Gastrocnemius medialis (tissue), 4 donors: ENCODE results near the gene DDAH1. TPM values are rescaled to one million over a fixed set of nuclear protein-coding genes. Genes with fewer than 3 reads are reported as not detected.
A peak's percentile ranks its signal among the peaks of the same experiment; 100 is the strongest.

Source experiments
- ATAC-seq, 2 donors: fragments of 150-250 bp; one replicate each; pipeline ENCODE4 v1.9.1; 2016
- DNase-seq, 2 donors: peaks; one replicate each; pipeline ENCODE4 v3.0.0-alpha.2; 2019
- H3K27ac ChIP-seq, 4 donors: fragments of 200-600 bp; sonication (generic); 1 replicate in 1 of 4; 2 replicates in 3 of 4; pipeline ENCODE4 v1.5.1; 2016 to 2018; ENCODE audit warnings: mild to moderate bottlenecking in 2 of 4, moderate library complexity in 1 of 4
- H3K27me3 ChIP-seq, 3 donors: fragments of 200-600 bp; sonication (generic) in 2 of 3; 1 replicate in 1 of 3; 2 replicates in 2 of 3; pipeline versions ENCODE4 v1.5.1 to v1.6.0; 2016 to 2019; ENCODE audit warnings: mild to moderate bottlenecking in 1 of 3, moderate library complexity in 1 of 3
- H3K36me3 ChIP-seq, 2 donors: fragments of 200-600 bp; sonication (generic) in 1 of 2; one replicate each; pipeline ENCODE4 v1.5.1; 2017 to 2018
- H3K4me1 ChIP-seq, 2 donors: fragments of 200-600 bp; sonication (generic) in 1 of 2; one replicate each; pipeline ENCODE4 v1.5.1; 2016 to 2017; ENCODE audit warnings: mild to moderate bottlenecking in 2 of 2
- H3K4me3 ChIP-seq, 4 donors: fragments of 200-600 bp; sonication (generic) in 3 of 4; 1 replicate in 1 of 4; 2 replicates in 3 of 4; pipeline ENCODE4 v1.5.1; 2016 to 2019; ENCODE audit warnings: mild to moderate bottlenecking in 2 of 4
- H3K9me3 ChIP-seq, 3 donors: fragments of 200-600 bp; sonication (generic) in 2 of 3; 1 replicate in 1 of 3; 2 replicates in 2 of 3; pipeline ENCODE4 v1.5.1; 2016 to 2019
- CTCF ChIP-seq, 5 experiments: fragments of 450-650 bp in 3 of 5; fragments of 200-600 bp in 2 of 5; sonication (generic) in 2 of 5; IDR thresholded peaks in 4 of 5; conservative IDR thresholded peaks in 1 of 5; 1 replicate in 4 of 5; 2 replicates in 1 of 5; pipeline ENCODE4 v1.5.1; 2016 to 2019; ENCODE audit warnings: antibody characterized with exemption in 5 of 5, mild to moderate bottlenecking in 3 of 5, moderate library complexity in 3 of 5
- POLR2A ChIP-seq, 2 donors: fragments of 450-650 bp; IDR thresholded peaks; one replicate each; pipeline ENCODE4 v1.6.1; 2017; ENCODE audit warnings: antibody characterized with exemption in 2 of 2, mild to moderate bottlenecking in 2 of 2, moderate library complexity in 2 of 2
- in situ Hi-C, 4 donors: fragments of 200-750 bp; cut with MboI; loops; one replicate each; pipeline versions ENCODE4 v1.15.0 to v1.8.0; 2017; ENCODE audit warnings: low sequenced_read_pairs in 4 of 4
- intact Hi-C: fragments of 100-400 bp; cut with DNase I; formaldehyde crosslinking; loops from one replicate; pipeline ENCODE4 v1.15.1; 2023; ENCODE audit warnings: low total_unique reads
- total RNA-seq, 4 donors: library from RNA; depleted of rRNA; stranded (reverse); fragments of >200 nt; gene quantifications; one replicate each; pipeline versions ENCODE4 v1.1.0 to v1.2.3, GENCODE V29; 2016

DDAH1 gene
- total RNA-seq, 4 donors from 2014 or later, result 5.9 to 28.7 (median 13.2) TPM

DNA sequence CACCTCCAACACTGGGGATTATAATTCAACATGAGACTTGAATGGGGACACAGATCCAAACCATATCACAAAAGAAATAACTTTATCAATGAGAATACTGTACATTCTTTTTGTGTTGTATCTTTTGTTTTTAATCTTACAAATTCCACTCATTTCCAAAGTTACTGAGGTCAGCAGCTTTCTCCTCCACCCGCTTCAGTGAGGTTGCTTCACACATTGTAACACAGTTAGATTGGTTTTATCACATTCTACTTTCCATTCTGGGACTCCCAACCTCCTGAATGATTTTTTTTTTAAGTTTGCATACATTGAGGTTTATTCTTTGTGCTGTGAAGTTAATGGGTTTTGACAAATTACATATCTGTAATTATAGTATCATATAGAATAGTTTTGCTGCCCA is 43.8 kb downstream of the DDAH1 start:
- Histone ChIP-seq H3K36me3 (no peaks in the 10 kb centered on the region), H3K27me3 (no peaks in the 10 kb centered on the region), H3K9me3 (no peaks in the 10 kb centered on the region), H3K4me1 (peaks cover 6 to 11% of the 10 kb centered on the region in 2 donors), H3K4me3 (no peak overlapping the region), H3K27ac (no peak overlapping the region)
- intact Hi-C loops, result no loop called here
- ATAC-seq (no peak), DNase-seq (no peak)
- no peak for TF ChIP-seq POLR2A (IDR thresholded peaks at IDR 0.05)
- TF ChIP-seq CTCF (IDR thresholded peaks at IDR 0.05 in 4 of 5, conservative IDR thresholded peaks at IDR 0.05 in 1 of 5), result no peak
- in situ Hi-C loops, result no loop called here

DNA sequence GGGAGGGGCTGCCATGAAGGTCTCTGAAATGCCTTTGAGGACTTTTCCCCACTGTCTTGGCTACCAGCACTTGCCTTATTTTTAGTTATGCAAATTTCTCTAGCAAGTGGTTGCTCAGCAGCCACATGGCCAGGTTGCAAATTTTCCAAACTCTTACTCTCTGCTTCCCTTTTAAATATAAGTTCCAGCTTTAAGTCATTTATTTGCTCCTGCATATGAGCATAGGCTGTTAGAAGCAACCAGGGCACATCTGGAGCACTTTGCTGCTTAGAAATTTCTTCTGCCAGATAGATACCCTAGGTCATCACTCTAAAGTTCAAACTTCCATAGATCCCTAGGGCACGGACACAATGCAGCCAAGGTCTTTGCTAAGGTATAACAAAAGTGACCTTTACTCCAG is 44.8 kb downstream of the DDAH1 start:
- Histone ChIP-seq H3K27me3 (no peaks in the 10 kb centered on the region), H3K36me3 (no peaks in the 10 kb centered on the region), H3K4me3 (no peak overlapping the region), H3K9me3 (no peaks in the 10 kb centered on the region), H3K27ac (no peak overlapping the region), H3K4me1 (peaks cover 0 to 21% of the 10 kb centered on the region in 2 donors)
- intact Hi-C loops, result no loop called here
- ATAC-seq (no peak), DNase-seq (no peak)
- no peak for TF ChIP-seq POLR2A (IDR thresholded peaks at IDR 0.05)
- no peak for TF ChIP-seq CTCF (IDR thresholded peaks at IDR 0.05 in 4 of 5, conservative IDR thresholded peaks at IDR 0.05 in 1 of 5)
- in situ Hi-C loops, result no loop called here

DNA sequence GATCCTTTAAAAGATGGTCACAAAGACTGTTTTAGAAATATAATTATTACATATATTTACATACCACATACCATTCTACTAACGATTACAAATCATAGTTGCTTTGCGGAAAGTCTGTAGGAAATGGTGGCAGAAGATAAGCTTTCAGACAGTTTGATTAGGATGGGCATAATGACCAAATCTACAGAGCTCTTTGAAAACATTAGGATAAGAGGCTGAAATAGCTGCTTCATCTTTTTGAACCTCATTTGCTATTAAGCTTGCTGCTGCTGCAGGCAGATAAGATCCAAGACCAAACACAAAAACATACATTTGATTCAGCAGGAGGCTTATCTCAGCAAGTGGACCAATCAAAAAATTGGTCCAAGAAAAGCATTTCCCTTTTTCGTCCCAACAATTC is 47.1 kb downstream of the DDAH1 start:
- Histone ChIP-seq H3K27ac (no peak overlapping the region), H3K4me1 (peaks cover 0 to 21% of the 10 kb centered on the region in 2 donors), H3K36me3 (no peaks in the 10 kb centered on the region), H3K9me3 (no peaks in the 10 kb centered on the region), H3K27me3 (no peaks in the 10 kb centered on the region), H3K4me3 (no peak overlapping the region)
- in situ Hi-C loops (no loop called here), intact Hi-C loops (loop anchor here (5.0 kb wide), 1 partner anchor 111 kb away; no protein-coding TSS in a partner anchor)
- DNase-seq, result no peak
- ATAC-seq, result no peak
- no peak for TF ChIP-seq CTCF (IDR thresholded peaks at IDR 0.05 in 4 of 5, conservative IDR thresholded peaks at IDR 0.05 in 1 of 5)
- TF ChIP-seq POLR2A (IDR thresholded peaks at IDR 0.05), result no peak

DNA sequence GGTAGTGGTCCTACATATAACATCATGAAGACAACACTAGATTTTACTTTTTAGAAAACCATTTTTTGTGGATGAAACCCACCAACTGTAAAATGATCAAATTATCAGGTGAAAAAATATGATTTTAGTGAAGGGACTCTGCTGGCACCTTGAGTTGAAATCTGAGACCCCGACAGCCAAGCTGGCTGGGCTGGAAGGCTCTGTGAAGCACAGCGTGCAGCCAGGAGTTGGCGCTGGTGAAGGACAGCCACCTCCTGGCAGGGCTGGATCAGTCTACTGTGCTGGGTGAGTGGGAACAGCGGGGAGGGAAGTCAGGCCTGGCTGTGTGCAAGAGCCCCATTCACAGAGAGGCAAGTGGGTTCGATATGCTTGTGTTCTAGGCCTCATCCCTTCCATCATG is 47.9 kb downstream of the DDAH1 start:
- no peaks in the 10 kb centered on the region for H3K36me3 ChIP-seq
- ATAC-seq, result peak; percentile 84 to 85
- DNase-seq, result peak in 1 of 2 donors; percentile 49
- peaks cover 0 to 21% of the 10 kb centered on the region in 2 donors for H3K4me1 ChIP-seq
- no peak overlapping the region for H3K4me3 ChIP-seq
- in situ Hi-C loops, result no loop called here
- peak in 2 of 5 experiments; percentile 9 to 30 for TF ChIP-seq CTCF (IDR thresholded peaks at IDR 0.05 in 4 of 5, conservative IDR thresholded peaks at IDR 0.05 in 1 of 5)
- TF ChIP-seq POLR2A (IDR thresholded peaks at IDR 0.05), result no peak
- H3K9me3 ChIP-seq, result no peaks in the 10 kb centered on the region
- intact Hi-C loops, result loop anchor here (5.0 kb wide), 1 partner anchor 110 kb away; no protein-coding TSS in a partner anchor
- no peaks in the 10 kb centered on the region for H3K27me3 ChIP-seq
- H3K27ac ChIP-seq, result peak overlapping the region in 1 of 4 donors; percentile 9

GRCh38 chr1:85413169-85413568 is 51.8 kb downstream of the DDAH1 start:
- Histone ChIP-seq H3K27me3 (no peaks in the 10 kb centered on the region), H3K9me3 (no peaks in the 10 kb centered on the region), H3K36me3 (no peaks in the 10 kb centered on the region), H3K4me1 (peaks cover 0 to 21% of the 10 kb centered on the region in 2 donors), H3K27ac (no peak overlapping the region), H3K4me3 (no peak overlapping the region)
- TF ChIP-seq CTCF (IDR thresholded peaks at IDR 0.05 in 4 of 5, conservative IDR thresholded peaks at IDR 0.05 in 1 of 5) (no peak), POLR2A (IDR thresholded peaks at IDR 0.05) (no peak)
- DNase-seq (no peak), ATAC-seq (no peak)
- intact Hi-C loops, result no loop called here
- in situ Hi-C loops, result no loop called here
